RWPE1 (cell line): Measurements from ENCODE around the gene CBFB.
A peak's percentile ranks its signal among the peaks of the same experiment; 100 is the strongest.

Experiments
- CTCF ChIA-PET: fragments of 350-600 bp; sonication (Branson Sonifier 250); formaldehyde crosslinking; extraction: SDS; loops from one replicate; lab custom pipeline; 2021; lab: Yijun Ruan, JAX
- POLR2A ChIA-PET: fragments of 400-600 bp; formaldehyde crosslinking; extraction: SDS; loops from one replicate; lab custom pipeline; 2020; ENCODE audit warnings: antibody characterized with exemption; ENCODE audit not compliant: low non-redundant PET; lab: Yijun Ruan, JAX
- DNase-seq: peaks from one replicate; pipeline ENCODE4 v3.0.0; 2012; ENCODE audit warnings: low spot score
- H3K27ac ChIP-seq: fragments of 450-650 bp; 2 replicates; pipeline ENCODE4 v1.5.1; 2017
- CTCF ChIP-seq: fragments of 450-650 bp; conservative IDR thresholded peaks from 2 replicates; pipeline ENCODE4 v1.5.1; 2017; ENCODE audit warnings: low read depth, mild to moderate bottlenecking

Gene CBFB

GRCh38 chr16:67029254-67030096, 526 bp downstream of the CBFB start:
- CTCF ChIA-PET = interaction anchor here (1.2 kb wide), 1 partner anchor 126 kb away, joined by 4 read pairs; no protein-coding TSS in a partner anchor
- POLR2A ChIA-PET = interaction anchor here (0.7 kb wide), 1 partner anchor 70 kb away, joined by 10 read pairs; no protein-coding TSS in a partner anchor
- peak; percentile 46 for DNase-seq
- H3K27ac ChIP-seq = peak overlapping the region; percentile 94
- TF ChIP-seq CTCF = no peak

GRCh38 chr16:67030221-67030962, 1.4 kb downstream of the CBFB start:
- ChIA-PET CTCF (interaction anchor here (1.0 to 1.2 kb wide), 2 partner anchors 13 to 125 kb away, joined by 3 to 4 read pairs; no protein-coding TSS in a partner anchor), POLR2A (interaction anchor here (0.6 to 0.7 kb wide), 2 partner anchors 69 to 88 kb away, joined by 7 to 10 read pairs; no protein-coding TSS in a partner anchor)
- H3K27ac ChIP-seq = peak overlapping the region; percentile 94
- no peak for TF ChIP-seq CTCF
- DNase-seq = no peak

- POLR2A ChIA-PET = no interaction called here
- no peak for TF ChIP-seq CTCF
- DNase-seq = no peak
- CTCF ChIA-PET = no interaction called here
- no peak overlapping the region for H3K27ac ChIP-seq
These were observed 5.5 kb downstream of the CBFB start for GRCh38 chr16:67034487-67034886.

GRCh38 chr16:67035364-67035763, 6.4 kb downstream of the CBFB start:
- ChIA-PET CTCF (no interaction called here), POLR2A (no interaction called here)
- no peak for TF ChIP-seq CTCF
- H3K27ac ChIP-seq = peak overlapping the region; percentile 25; the same call in 1 of the 2 replicates
- DNase-seq = no peak

- ChIA-PET CTCF (no interaction called here), POLR2A (no interaction called here)
- no peak overlapping the region for H3K27ac ChIP-seq
- TF ChIP-seq CTCF = no peak
- no peak for DNase-seq
These were observed 7.4 kb downstream of the CBFB start for GRCh38 chr16:67036323-67036741.
